Esophagus muscularis mucosa (tissue), 4 donors: ENCODE measurements around the gene WDR27. TPM values are rescaled to one million over a fixed set of nuclear protein-coding genes. Genes with fewer than 3 reads are reported as not detected.

ENCODE experiments used
- DNase-seq: peaks from one replicate; pipeline ENCODE4 v3.0.0-alpha.2; 2017; ENCODE audit errors: extremely low spot score
- H3K27ac ChIP-seq, 4 donors: fragments of 200-600 bp; sonication (generic); replicated peaks in 1 of 4; 1 replicate in 3 of 4; 2 replicates in 1 of 4; pipeline ENCODE4 v1.5.1; 2016 to 2019; ENCODE audit warnings: mild to moderate bottlenecking in 1 of 4
- H3K27me3 ChIP-seq, 4 donors: fragments of 200-600 bp; sonication (generic); one replicate each; pipeline versions ENCODE4 v1.5.1 to v1.6.0; 2016 to 2019
- H3K36me3 ChIP-seq, 4 donors: fragments of 200-600 bp; sonication (generic); one replicate each; pipeline ENCODE4 v1.5.1; 2016 to 2019
- H3K4me1 ChIP-seq, 4 donors: fragments of 200-600 bp; sonication (generic); one replicate each; pipeline ENCODE4 v1.5.1; 2016 to 2019
- H3K4me3 ChIP-seq, 4 donors: fragments of 200-600 bp; sonication (generic); 1 replicate in 2 of 4; 2 replicates in 2 of 4; pipeline ENCODE4 v1.5.1; 2016 to 2019; ENCODE audit warnings: mild to moderate bottlenecking in 4 of 4, moderate library complexity in 1 of 4
- H3K9me3 ChIP-seq, 4 donors: fragments of 200-600 bp; sonication (generic); 1 replicate in 3 of 4; 2 replicates in 1 of 4; pipeline ENCODE4 v1.5.1; 2016 to 2019
- CTCF ChIP-seq, 3 experiments: fragments of 200-600 bp in 2 of 3; fragments of 450-650 bp in 1 of 3; sonication (generic) in 2 of 3; IDR thresholded peaks; one replicate each; pipeline ENCODE4 v1.5.1; 2017 to 2019; ENCODE audit warnings: antibody characterized with exemption in 3 of 3, mild to moderate bottlenecking in 2 of 3, moderate library complexity in 1 of 3
- EP300 ChIP-seq: sonication (generic); formaldehyde crosslinking; IDR thresholded peaks from one replicate; pipeline ENCODE4 v1.6.1; 2017; ENCODE audit warnings: antibody characterized with exemption
- POLR2A ChIP-seq: fragments of 450-650 bp; IDR thresholded peaks from one replicate; pipeline ENCODE4 v1.6.1; 2017; ENCODE audit warnings: antibody characterized with exemption, moderate library complexity, mild to moderate bottlenecking, low read depth
- POLR2AphosphoS5 ChIP-seq, 2 donors: sonication (generic); formaldehyde crosslinking; IDR thresholded peaks; one replicate each; pipeline ENCODE4 v1.6.1; 2017; ENCODE audit warnings: antibody characterized with exemption in 2 of 2
- WGBS: methylation state at CpG from one replicate; pipeline ENCODE4 v1.1.5; 2018; 5-methylcytosine and 5-hydroxymethylcytosine counted together
- intact Hi-C: fragments of 100-400 bp; cut with DNase I; formaldehyde crosslinking; loops from one replicate; pipeline ENCODE4 v1.15.1; 2023
- total RNA-seq, 4 donors: library from RNA; depleted of rRNA; stranded (reverse); fragments of >200 nt; gene quantifications; one replicate each; pipeline versions ENCODE4 v1.1.0 to v1.2.1, GENCODE V29; 2016

Gene WDR27
- total RNA-seq, 4 donors from 2014 or later, result 9.3 to 18.4 (median 14.4) TPM

- no peak overlapping the region for H3K4me3 ChIP-seq
- intact Hi-C loops, result no loop called here
- H3K4me1 ChIP-seq, result peaks cover 0 to 2% (median under 1%) of the 10 kb centered on the region in 4 donors
- no peaks in the 10 kb centered on the region for H3K36me3 ChIP-seq
- no peak overlapping the region for H3K27ac ChIP-seq
- no peak for DNase-seq
- H3K9me3 ChIP-seq, result peaks cover 0 to 4% (median 0%) of the 10 kb centered on the region in 4 donors
- 91% methylated on average over 5 of the region's 5 CpGs for WGBS
- TF ChIP-seq POLR2A (no peak), EP300 (no peak), CTCF (IDR thresholded peaks at IDR 0.05) (no peak), POLR2AphosphoS5 (IDR thresholded peaks at IDR 0.05) (no peak)
- no peaks in the 10 kb centered on the region for H3K27me3 ChIP-seq
Measured at GRCh38 chr6:169457762-169458161, 244.1 kb downstream of the WDR27 start.

GRCh38 chr6:169456840-169457239, 245.0 kb downstream of the WDR27 start:
- WGBS, result 95% methylated on average over 11 of the region's 12 CpGs
- DNase-seq, result no peak
- peaks cover 0 to 7% (median 3%) of the 10 kb centered on the region in 4 donors for H3K4me1 ChIP-seq
- TF ChIP-seq CTCF (IDR thresholded peaks at IDR 0.05) (no peak), POLR2A (no peak), EP300 (no peak), POLR2AphosphoS5 (IDR thresholded peaks at IDR 0.05) (no peak)
- peaks cover 0 to 4% (median 0%) of the 10 kb centered on the region in 4 donors for H3K9me3 ChIP-seq
- intact Hi-C loops, result no loop called here
- H3K27ac ChIP-seq, result no peak overlapping the region
- no peak overlapping the region for H3K4me3 ChIP-seq
- H3K36me3 ChIP-seq, result no peaks in the 10 kb centered on the region
- H3K27me3 ChIP-seq, result no peaks in the 10 kb centered on the region

GRCh38 chr6:169455470-169455869, 246.4 kb downstream of the WDR27 start:
- 100% methylated on average over 1 of the region's 1 CpG for WGBS
- H3K4me3 ChIP-seq, result no peak overlapping the region
- H3K27ac ChIP-seq, result no peak overlapping the region
- peaks cover 0 to 7% (median 3%) of the 10 kb centered on the region in 4 donors for H3K4me1 ChIP-seq
- peaks cover 0 to 4% (median 0%) of the 10 kb centered on the region in 4 donors for H3K9me3 ChIP-seq
- H3K36me3 ChIP-seq, result no peaks in the 10 kb centered on the region
- no peaks in the 10 kb centered on the region for H3K27me3 ChIP-seq
- TF ChIP-seq CTCF (IDR thresholded peaks at IDR 0.05) (no peak), POLR2AphosphoS5 (IDR thresholded peaks at IDR 0.05) (no peak)
- intact Hi-C loops, result no loop called here
- DNase-seq, result no peak

GRCh38 chr6:169454872-169455204, 247.0 kb downstream of the WDR27 start:
- Histone ChIP-seq H3K9me3 (peaks cover 0 to 4% (median 0%) of the 10 kb centered on the region in 4 donors), H3K27ac (peak overlapping the region in 1 of 4 donors; percentile 47), H3K27me3 (no peaks in the 10 kb centered on the region), H3K36me3 (no peaks in the 10 kb centered on the region), H3K4me1 (peaks cover 0 to 7% (median 3%) of the 10 kb centered on the region in 4 donors), H3K4me3 (no peak overlapping the region)
- WGBS, result 87% methylated on average over 10 of the region's 10 CpGs
- no peak for DNase-seq
- intact Hi-C loops, result no loop called here
- TF ChIP-seq POLR2A (no peak), EP300 (no peak), POLR2AphosphoS5 (IDR thresholded peaks at IDR 0.05) (no peak), CTCF (IDR thresholded peaks at IDR 0.05) (no peak)

GRCh38 chr6:169454204-169454871, 247.5 kb downstream of the WDR27 start:
- no peak for DNase-seq
- peaks cover 0 to 7% (median 3%) of the 10 kb centered on the region in 4 donors for H3K4me1 ChIP-seq
- H3K36me3 ChIP-seq, result no peaks in the 10 kb centered on the region
- intact Hi-C loops, result no loop called here
- H3K4me3 ChIP-seq, result no peak overlapping the region
- no peaks in the 10 kb centered on the region for H3K9me3 ChIP-seq
- H3K27ac ChIP-seq, result peak overlapping the region in 1 of 4 donors; percentile 47
- no peaks in the 10 kb centered on the region for H3K27me3 ChIP-seq
- 57% methylated on average over 8 of the region's 8 CpGs for WGBS
- peak; percentile 50 to 52 for TF ChIP-seq POLR2AphosphoS5 (IDR thresholded peaks at IDR 0.05)
- no peak for TF ChIP-seq CTCF (IDR thresholded peaks at IDR 0.05)
